A549 (cell line): ENCODE results near the gene NIPAL1.

Experiments used
- CTCF ChIP-seq: fragments of >200 bp; sonication (Bioruptor Twin); formaldehyde crosslinking; IDR thresholded peaks from 3 replicates; pipeline ENCODE4 v1.5.1; 2016
- EHMT2 ChIP-seq: fragments of 200-600 bp; sonication (generic); IDR thresholded peaks from 2 replicates; pipeline ENCODE4 v1.6.1; 2016; ENCODE audit warnings: antibody characterized with exemption, low read depth, mild to moderate bottlenecking, moderate library complexity
- HDAC2 ChIP-seq: fragments of 200-600 bp; sonication (generic); IDR thresholded peaks from 2 replicates; pipeline ENCODE4 v1.6.1; 2016
- KDM5A ChIP-seq: fragments of 200-600 bp; sonication (generic); IDR thresholded peaks from 2 replicates; pipeline ENCODE4 v1.6.1; 2016; ENCODE audit warnings: antibody characterized with exemption, mild to moderate bottlenecking
- MAFK ChIP-seq: fragments of 450-650 bp; IDR thresholded peaks from 2 replicates; pipeline ENCODE4 v1.6.1; 2014; ENCODE audit not compliant: partially characterized antibody
- MAX ChIP-seq: IDR thresholded peaks from 2 replicates; pipeline ENCODE4 v1.6.1; 2012
- POLR2A ChIP-seq: IDR thresholded peaks from 2 replicates; pipeline ENCODE4 v1.6.1; 2012; ENCODE audit warnings: mild to moderate bottlenecking, low read length
- SREBF2 ChIP-seq: fragments of 450-650 bp; IDR thresholded peaks from 2 replicates; pipeline ENCODE4 v1.6.1; 2014; ENCODE audit warnings: mild to moderate bottlenecking, moderate library complexity

- TF ChIP-seq CTCF, result no peak
- no peak for TF ChIP-seq HDAC2
- TF ChIP-seq MAX, result no peak
- TF ChIP-seq SREBF2, result no peak
- TF ChIP-seq EHMT2, result no peak
- no peak for TF ChIP-seq MAFK
- TF ChIP-seq POLR2A, result no peak
- no peak for TF ChIP-seq KDM5A
These were observed 27.7 kb downstream of the NIPAL1 start for GRCh38 chr4:48044298-48044697.
